IMR-90 (cell line): ENCODE data around the gene PDZK1. TPM values are rescaled to one million over a fixed set of nuclear protein-coding genes. Genes with fewer than 3 reads are reported as not detected.

Source experiments
- ATAC-seq: fragments of 200-7000 bp; cut with Tn5 transposase; 2 replicates; pipeline ENCODE4 v1.9.1; 2020; ENCODE audit warnings: low read depth, mild to moderate bottlenecking, moderate library complexity
- BruUV-seq: library from RNA; stranded (reverse); fragments of 400-500 nt; replicated peaks from 2 replicates; lab custom pipeline; 2021; lab: Mats Ljungman, UMichigan
- CTCF ChIA-PET: fragments of 300-600 bp; formaldehyde crosslinking; extraction: SDS; loops from one replicate; lab custom pipeline; 2021; ENCODE audit warnings: antibody characterized with exemption; lab: Yijun Ruan, JAX
- POLR2A ChIA-PET: fragments of 300-600 bp; sonication (Branson Sonifier 250); formaldehyde crosslinking; loops from one replicate; lab custom pipeline; 2022; ENCODE audit warnings: antibody characterized with exemption; ENCODE audit not compliant: unreplicated experiment; lab: Charles Lee
- DNase-seq: peaks from one replicate; pipeline ENCODE4 v3.0.0; 2013
- H2AFZ ChIP-seq: replicated peaks from 2 replicates; pipeline ENCODE3; 2013; ENCODE audit warnings: low read length, mild to moderate bottlenecking; ENCODE audit not compliant: poor library complexity
- H2AK5ac ChIP-seq: 2 replicates; pipeline ENCODE4 v1.6.1; 2013; ENCODE audit warnings: low read depth, low read length, inconsistent platforms
- H2AK9ac ChIP-seq: replicated peaks from 2 replicates; pipeline ENCODE3; 2013; ENCODE audit warnings: mild to moderate bottlenecking, low read depth, low read length, moderate library complexity; ENCODE audit not compliant: poor library complexity
- H2BK120ac ChIP-seq: 2 replicates; pipeline ENCODE4 v1.6.1; 2013; ENCODE audit warnings: low read depth, low read length, inconsistent platforms
- H2BK15ac ChIP-seq: 3 replicates; pipeline ENCODE4 v1.6.1; 2013; ENCODE audit warnings: low read depth, low read length, inconsistent platforms
- H2BK20ac ChIP-seq: 2 replicates; pipeline ENCODE4 v1.6.1; 2013; ENCODE audit warnings: low read depth, mild to moderate bottlenecking, inconsistent platforms, low read length, moderate library complexity
- H2BK5ac ChIP-seq: 2 replicates; pipeline ENCODE4 v1.6.1; 2013; ENCODE audit warnings: mild to moderate bottlenecking, low read depth, low read length, inconsistent platforms; ENCODE audit not compliant: poor library complexity, severe bottlenecking
- H3K14ac ChIP-seq: replicated peaks from 2 replicates; pipeline ENCODE4 v1.6.1; 2013; ENCODE audit warnings: low read depth, low read length, inconsistent platforms
- H3K18ac ChIP-seq: 2 replicates; pipeline ENCODE4 v1.6.1; 2013; ENCODE audit warnings: low read depth, low read length, control low read depth
- H3K23ac ChIP-seq: 2 replicates; pipeline ENCODE4 v1.6.1; 2013; ENCODE audit warnings: low read depth, low read length, inconsistent platforms
- H3K27ac ChIP-seq: 2 replicates; pipeline ENCODE4 v1.5.1; 2013; ENCODE audit warnings: mild to moderate bottlenecking, control low read depth, low read length; ENCODE audit not compliant: insufficient read depth
- H3K27me3 ChIP-seq: 2 replicates; pipeline ENCODE4 v1.6.1; 2013; ENCODE audit warnings: low read length; ENCODE audit not compliant: control insufficient read depth, insufficient read depth
- H3K36me3 ChIP-seq: 2 replicates; pipeline ENCODE4 v1.6.1; 2013; ENCODE audit warnings: low read length, mixed read lengths; ENCODE audit not compliant: control insufficient read depth, insufficient read depth
- H3K4ac ChIP-seq: 2 replicates; pipeline ENCODE4 v1.6.1; 2013; ENCODE audit warnings: low read depth, low read length, inconsistent platforms
- H3K4me1 ChIP-seq: 2 replicates; pipeline ENCODE4 v1.6.1; 2013; ENCODE audit warnings: low read length, mixed read lengths; ENCODE audit not compliant: control insufficient read depth, insufficient read depth
- H3K4me2 ChIP-seq: 2 replicates; pipeline ENCODE4 v1.6.1; 2013; ENCODE audit warnings: low read depth, mild to moderate bottlenecking, control low read depth, low read length, moderate library complexity
- H3K4me3 ChIP-seq: 2 replicates; pipeline ENCODE4 v1.5.1; 2013; ENCODE audit warnings: low read depth, mild to moderate bottlenecking, control low read depth, low read length, moderate library complexity; ENCODE audit not compliant: insufficient read depth
- H3K56ac ChIP-seq: 2 replicates; pipeline ENCODE4 v1.6.1; 2013; ENCODE audit warnings: low read length, inconsistent platforms; ENCODE audit not compliant: insufficient read depth; ENCODE audit errors: extremely low read depth
- H3K79me1 ChIP-seq, 2 experiments: 2 replicates each; pipeline ENCODE4 v1.6.1; 2013; ENCODE audit warnings: low read length in 2 of 2, inconsistent platforms in 1 of 2, low read depth in 1 of 2
- H3K9ac ChIP-seq: 2 replicates; pipeline ENCODE4 v1.6.1; 2013; ENCODE audit warnings: low read depth, low read length, control low read depth
- H3K9me1 ChIP-seq: 2 replicates; pipeline ENCODE4 v1.6.1; 2013; ENCODE audit warnings: low read length, inconsistent platforms; ENCODE audit not compliant: insufficient read depth
- H3K9me3 ChIP-seq: 2 replicates; pipeline ENCODE4 v1.6.1; 2013; ENCODE audit warnings: low read length; ENCODE audit not compliant: control insufficient read depth, insufficient read depth
- H4K20me1 ChIP-seq: 2 replicates; pipeline ENCODE4 v1.6.1; 2013; ENCODE audit warnings: low read length, inconsistent platforms; ENCODE audit not compliant: insufficient read depth
- H4K5ac ChIP-seq: 2 replicates; pipeline ENCODE4 v1.6.1; 2013; ENCODE audit warnings: mild to moderate bottlenecking, low read depth, low read length, control low read depth
- H4K8ac ChIP-seq, 2 experiments: 2 replicates each; pipeline ENCODE4 v1.6.1; 2013; ENCODE audit warnings: low read depth in 2 of 2, low read length in 2 of 2, control low read depth in 1 of 2, inconsistent platforms in 1 of 2
- H4K91ac ChIP-seq: 2 replicates; pipeline ENCODE4 v1.6.1; 2013; ENCODE audit warnings: low read depth, low read length, inconsistent platforms; ENCODE audit not compliant: insufficient read depth
- MXI1 ChIP-seq: IDR thresholded peaks from 2 replicates; pipeline ENCODE4 v1.6.1; 2012; ENCODE audit warnings: low read depth, mild to moderate bottlenecking, low read length, moderate library complexity, borderline replicate concordance
- RAD21 ChIP-seq: IDR thresholded peaks from 2 replicates; pipeline ENCODE4 v1.6.1; 2012; ENCODE audit warnings: low read length, improper control_type of control experiment
- RCOR1 ChIP-seq: IDR thresholded peaks from 2 replicates; pipeline ENCODE4 v1.6.1; 2012; ENCODE audit warnings: mild to moderate bottlenecking, low read length, improper control_type of control experiment; ENCODE audit not compliant: insufficient replicate concordance
- RFX5 ChIP-seq: IDR thresholded peaks from 2 replicates; pipeline ENCODE4 v1.8.0; 2012; ENCODE audit warnings: low read depth, mild to moderate bottlenecking, low read length, moderate library complexity
- WGBS, 2 experiments: methylation state at CpG; one replicate each; pipeline versions ENCODE4 v1.1.5 to v1.1.7; 2013; ENCODE audit warnings: missing lambda C conversion rate in 2 of 2; ENCODE audit not compliant: insufficient read length in 1 of 2; ENCODE audit errors: extremely low coverage in 2 of 2; 5-methylcytosine and 5-hydroxymethylcytosine counted together
- dilution Hi-C: fragments of 300-500 bp; cut with HindIII; formaldehyde crosslinking; loops from one replicate; pipeline ENCODE4 v1.14.3; 2018; ENCODE audit warnings: low sequenced_read_pairs; ENCODE audit not compliant: unreplicated experiment
- in situ Hi-C: fragments of 300-500 bp; cut with MboI; formaldehyde crosslinking; loops from 3 replicates; pipeline ENCODE4 v1.14.3; 2019; ENCODE audit warnings: low sequenced_read_pairs, inconsistent platforms, mixed read lengths
- intact Hi-C: fragments of 100-400 bp; cut with micrococcal nuclease; formaldehyde crosslinking; loops from 2 replicates; pipeline ENCODE4 v1.10.0; 2022
- polyA plus RNA-seq, 3 experiments: library from polyadenylated mRNA; depleted of rRNA; stranded (reverse); fragments of >200 nt; gene quantifications; 2 replicates each; pipeline ENCODE4 v1.2.3, GENCODE V29; 2012; ENCODE audit warnings: low replicate concordance in 1 of 3
- total RNA-seq: library from RNA; depleted of rRNA; stranded (reverse); fragments of >200 nt; gene quantifications from 2 replicates; pipeline ENCODE4 v1.2.3, GENCODE V29; 2012
- TF ChIP-seq, protein P1 (sequence below): conservative IDR thresholded peaks from 2 replicates; pipeline ENCODE4 v1.5.1; 2012; ENCODE audit warnings: mild to moderate bottlenecking, low read depth, low read length, improper control_type of control experiment

The PDZK1 gene
- total and polyA plus RNA-seq, 2 of the 4 experiments (the other 2 are of a cell fraction): 1.4 to 2.1 TPM

DNA sequence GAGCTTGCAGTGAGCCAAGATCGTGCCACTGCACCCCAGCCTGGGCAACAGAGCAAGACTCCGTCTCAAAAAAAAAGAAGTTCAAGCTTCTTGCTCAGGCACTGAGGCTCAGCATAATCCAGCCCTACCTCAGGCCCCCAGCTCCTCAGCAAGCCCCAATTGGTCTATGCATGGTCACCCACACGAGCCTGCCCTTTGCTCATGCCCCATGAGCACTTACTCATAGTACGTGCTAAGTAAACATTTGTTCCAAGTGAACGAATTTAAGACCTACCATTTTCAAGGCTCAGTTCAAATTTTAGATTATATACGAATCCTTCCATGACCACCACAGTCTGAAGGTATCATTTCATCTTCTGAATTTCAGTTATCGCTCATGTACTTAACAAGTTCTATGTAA is 4.3 kb downstream of the PDZK1 start:
- Histone ChIP-seq H3K56ac (no peak overlapping the region), H3K27me3 (no peaks in the 10 kb centered on the region), H2AK9ac (no peak overlapping the region), H4K8ac (no peak overlapping the region), H2AK5ac (no peak overlapping the region), H2BK15ac (no peak overlapping the region), H4K91ac (no peak overlapping the region), H2AFZ (no peak overlapping the region), H3K9me3 (no peaks in the 10 kb centered on the region), H4K20me1 (no peaks in the 10 kb centered on the region), H2BK20ac (no peak overlapping the region), H3K18ac (no peak overlapping the region), H3K23ac (no peak overlapping the region), H4K5ac (no peak overlapping the region), H3K4me1 (peaks cover 12% of the 10 kb centered on the region), H2BK5ac (no peak overlapping the region), H3K36me3 (no peaks in the 10 kb centered on the region), H3K4me2 (no peak overlapping the region), H3K14ac (no peak overlapping the region), H3K4ac (no peak overlapping the region), H3K4me3 (no peak overlapping the region), H2BK120ac (no peak overlapping the region), H3K9ac (no peak overlapping the region), H3K27ac (no peak overlapping the region), H3K9me1 (peaks cover 7% of the 10 kb centered on the region), H3K79me1 (no peaks in the 10 kb centered on the region)
- intact Hi-C loops (no loop called here), dilution Hi-C loops (no loop called here), in situ Hi-C loops (no loop called here)
- CTCF ChIA-PET: no interaction called here
- TF ChIP-seq RFX5 (no peak), MXI1 (no peak), RAD21 (no peak), RCOR1 (no peak)
- TF ChIP-seq, protein P1, sequence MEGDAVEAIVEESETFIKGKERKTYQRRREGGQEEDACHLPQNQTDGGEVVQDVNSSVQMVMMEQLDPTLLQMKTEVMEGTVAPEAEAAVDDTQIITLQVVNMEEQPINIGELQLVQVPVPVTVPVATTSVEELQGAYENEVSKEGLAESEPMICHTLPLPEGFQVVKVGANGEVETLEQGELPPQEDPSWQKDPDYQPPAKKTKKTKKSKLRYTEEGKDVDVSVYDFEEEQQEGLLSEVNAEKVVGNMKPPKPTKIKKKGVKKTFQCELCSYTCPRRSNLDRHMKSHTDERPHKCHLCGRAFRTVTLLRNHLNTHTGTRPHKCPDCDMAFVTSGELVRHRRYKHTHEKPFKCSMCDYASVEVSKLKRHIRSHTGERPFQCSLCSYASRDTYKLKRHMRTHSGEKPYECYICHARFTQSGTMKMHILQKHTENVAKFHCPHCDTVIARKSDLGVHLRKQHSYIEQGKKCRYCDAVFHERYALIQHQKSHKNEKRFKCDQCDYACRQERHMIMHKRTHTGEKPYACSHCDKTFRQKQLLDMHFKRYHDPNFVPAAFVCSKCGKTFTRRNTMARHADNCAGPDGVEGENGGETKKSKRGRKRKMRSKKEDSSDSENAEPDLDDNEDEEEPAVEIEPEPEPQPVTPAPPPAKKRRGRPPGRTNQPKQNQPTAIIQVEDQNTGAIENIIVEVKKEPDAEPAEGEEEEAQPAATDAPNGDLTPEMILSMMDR: no peak
- no peak for ATAC-seq
- no TSS peak for BruUV-seq
- POLR2A ChIA-PET: no interaction called here
- DNase-seq: no peak
- 80% methylated on average over 1 of the region's 7 CpGs; no CpG with 5 or more reads in 1 of the 2 experiments for WGBS, 2 experiments
